ENCODE data around the gene MOB3A. TPM values are rescaled to one million over a fixed set of nuclear protein-coding genes. Genes with fewer than 3 reads are reported as not detected.

The MOB3A gene
- total and polyA plus RNA-seq, 2 experiments from 2014 or later = 15.7 to 25.1 TPM

GRCh38 chr19:2103045-2103707, 7.0 kb upstream of the MOB3A start:
- Histone ChIP-seq H2AFZ (no peak overlapping the region), H3K4me1 (ENCODE audit: insufficient read depth) (no peaks in the 10 kb centered on the region), H3K4me2 (no peak overlapping the region), H3K79me2 (peaks cover 11% of the 10 kb centered on the region), H4K20me1 (ENCODE audit: insufficient read depth, poor library complexity, severe bottlenecking) (peaks cover 18% of the 10 kb centered on the region), H3K27ac (no peak overlapping the region), H3K9me3 (ENCODE audit: low read depth) (no peaks in the 10 kb centered on the region), H3K27me3 (no peaks in the 10 kb centered on the region), H3K9me2 (replicated peaks; ENCODE audit: insufficient read depth) (no peaks in the 10 kb centered on the region), H3K36me3 (replicated peaks; ENCODE audit: insufficient read depth, low read depth) (no peaks in the 10 kb centered on the region), H3K4me3 (no peak overlapping the region)
- TF ChIP-seq EZH2phosphoT487 (IDR thresholded peaks at IDR 0.05; ENCODE audit: low read depth, severe bottlenecking, unreplicated experiment) = no peak
- TF ChIP-seq CTCF (IDR thresholded peaks at IDR 0.05; ENCODE audit: poor library complexity) = no peak
- TF ChIP-seq EZH2 (IDR thresholded peaks at IDR 0.05; ENCODE audit: borderline replicate concordance) = no peak
- DNase-seq (ENCODE audit: low spot score) = no peak
- WGBS (ENCODE audit: low lambda C conversion rate, missing lambda C conversion rate) = 95% methylated on average over 20 of the region's 20 CpGs

GRCh38 chr19:2101417-2102335, 5.5 kb upstream of the MOB3A start:
- DNase-seq (ENCODE audit: low spot score) = no peak
- Histone ChIP-seq H3K4me3 (no peak overlapping the region), H3K27ac (no peak overlapping the region), H3K4me2 (no peak overlapping the region), H2AFZ (no peak overlapping the region), H4K20me1 (ENCODE audit: insufficient read depth, poor library complexity, severe bottlenecking) (peaks cover 18% of the 10 kb centered on the region), H3K9me2 (replicated peaks; ENCODE audit: insufficient read depth) (no peaks in the 10 kb centered on the region), H3K27me3 (no peaks in the 10 kb centered on the region), H3K79me2 (peaks cover 11% of the 10 kb centered on the region), H3K4me1 (ENCODE audit: insufficient read depth) (peaks cover 5% of the 10 kb centered on the region), H3K36me3 (replicated peaks; ENCODE audit: insufficient read depth, low read depth) (no peaks in the 10 kb centered on the region), H3K9me3 (ENCODE audit: low read depth) (no peaks in the 10 kb centered on the region)
- TF ChIP-seq CTCF (IDR thresholded peaks at IDR 0.05; ENCODE audit: poor library complexity) (no peak), EZH2 (IDR thresholded peaks at IDR 0.05; ENCODE audit: borderline replicate concordance) (no peak), EZH2phosphoT487 (IDR thresholded peaks at IDR 0.05; ENCODE audit: low read depth, severe bottlenecking, unreplicated experiment) (no peak)
- 95% methylated on average over 43 of the region's 45 CpGs for WGBS (ENCODE audit: low lambda C conversion rate, missing lambda C conversion rate)

GRCh38 chr19:2100719-2101061, 4.6 kb upstream of the MOB3A start:
- H2AFZ ChIP-seq = no peak overlapping the region
- no peak overlapping the region for H3K4me3 ChIP-seq
- H3K79me2 ChIP-seq = peaks cover 8% of the 10 kb centered on the region
- TF ChIP-seq EZH2 (IDR thresholded peaks at IDR 0.05; ENCODE audit: borderline replicate concordance) = no peak
- no peak for TF ChIP-seq EZH2phosphoT487 (IDR thresholded peaks at IDR 0.05; ENCODE audit: low read depth, severe bottlenecking, unreplicated experiment)
- no peak for TF ChIP-seq CTCF (IDR thresholded peaks at IDR 0.05; ENCODE audit: poor library complexity)
- H3K9me2 ChIP-seq (replicated peaks; ENCODE audit: insufficient read depth) = no peaks in the 10 kb centered on the region
- peaks cover 5% of the 10 kb centered on the region for H3K4me1 ChIP-seq (ENCODE audit: insufficient read depth)
- H4K20me1 ChIP-seq (ENCODE audit: insufficient read depth, poor library complexity, severe bottlenecking) = peaks cover 18% of the 10 kb centered on the region
- no peak overlapping the region for H3K4me2 ChIP-seq
- H3K27ac ChIP-seq = no peak overlapping the region
- DNase-seq (ENCODE audit: low spot score) = no peak
- no peaks in the 10 kb centered on the region for H3K9me3 ChIP-seq (ENCODE audit: low read depth)
- 95% methylated on average over 7 of the region's 11 CpGs for WGBS (ENCODE audit: low lambda C conversion rate, missing lambda C conversion rate)
- no peaks in the 10 kb centered on the region for H3K36me3 ChIP-seq (replicated peaks; ENCODE audit: insufficient read depth, low read depth)
- H3K27me3 ChIP-seq = no peaks in the 10 kb centered on the region
